Colonic mucosa (tissue), 4 donors: ENCODE results near the gene PAN3. TPM values are rescaled to one million over a fixed set of nuclear protein-coding genes. Genes with fewer than 3 reads are reported as not detected.

Experiments
- DNase-seq: peaks from one replicate; pipeline ENCODE4 v3.0.0-alpha.2; 2020
- H3K27ac ChIP-seq: fragments of 200-600 bp; one replicate; pipeline ENCODE4 v1.8.0; 2021
- H3K27me3 ChIP-seq: fragments of 200-600 bp; one replicate; pipeline ENCODE4 v1.8.0; 2021
- H3K36me3 ChIP-seq: fragments of 200-600 bp; one replicate; pipeline ENCODE4 v1.8.0; 2021
- H3K4me1 ChIP-seq: fragments of 200-600 bp; one replicate; pipeline ENCODE4 v1.8.0; 2021; ENCODE audit warnings: mild to moderate bottlenecking
- H3K4me3 ChIP-seq: fragments of 200-600 bp; one replicate; pipeline ENCODE4 v1.8.0; 2021
- H3K9ac ChIP-seq, 2 donors: one replicate each; pipeline ENCODE4 v1.7.0; 2013; ENCODE audit warnings: control low read depth in 2 of 2, low read depth in 2 of 2, low read length in 2 of 2
- H3K9me3 ChIP-seq: fragments of 200-600 bp; one replicate; pipeline ENCODE4 v1.8.0; 2021
- CTCF ChIP-seq: fragments of 200-600 bp; IDR thresholded peaks from one replicate; pipeline ENCODE4 v1.8.0; 2022; ENCODE audit warnings: antibody characterized with exemption, mild to moderate bottlenecking
- intact Hi-C: fragments of 100-400 bp; cut with DNase I; formaldehyde crosslinking; loops from one replicate; pipeline ENCODE4 v1.14.1; 2022
- total RNA-seq, 2 donors: library from RNA; stranded (reverse); fragmentation: NEBNext Ultra II Directional in 1 of 2; extraction: Animal tissue kit (Norgen Biotek cat#: 25700) in 1 of 2; gene quantifications; one replicate each; pipeline ENCODE4 v1.2.1, GENCODE V29; 2021
- donor health status: healthy.
- donor health status: DM: no; HTN: no; CAD: no.
- donor health status: DM: no; HTN: no; CAD: no.

Gene PAN3
- total RNA-seq, 2 donors from 2014 or later = 29.3 to 38.7 TPM

DNA sequence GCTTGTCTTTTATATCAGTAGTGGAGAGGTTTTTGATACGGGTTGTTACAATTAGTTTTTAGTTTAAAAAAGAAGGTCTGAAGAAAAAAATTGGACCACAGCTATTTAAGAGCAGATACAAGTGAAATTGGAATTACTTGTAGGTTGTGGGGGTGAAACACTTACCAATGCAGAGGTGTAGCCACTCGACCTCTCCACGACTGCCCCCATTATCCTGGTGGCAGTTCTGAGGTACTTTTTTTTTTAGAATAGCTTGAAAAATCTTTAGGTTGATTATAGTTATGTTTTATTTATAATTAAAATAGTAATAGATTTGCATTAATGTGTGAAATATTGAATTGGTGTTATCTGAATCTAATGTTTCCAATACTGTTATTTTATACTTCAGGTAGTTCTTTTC is 60.7 kb downstream of the PAN3 start:
- H3K9ac ChIP-seq = no peak overlapping the region
- no peaks in the 10 kb centered on the region for H3K27me3 ChIP-seq
- no peaks in the 10 kb centered on the region for H3K36me3 ChIP-seq
- DNase-seq = no peak
- intact Hi-C loops = no loop called here
- no peak overlapping the region for H3K4me3 ChIP-seq
- no peak overlapping the region for H3K27ac ChIP-seq
- H3K4me1 ChIP-seq = no peaks in the 10 kb centered on the region
- no peak for TF ChIP-seq CTCF
- no peaks in the 10 kb centered on the region for H3K9me3 ChIP-seq

GRCh38 chr13:28204043-28204442 is 65.7 kb downstream of the PAN3 start:
- no peaks in the 10 kb centered on the region for H3K9me3 ChIP-seq
- no peak for TF ChIP-seq CTCF
- no peak overlapping the region for H3K4me3 ChIP-seq
- intact Hi-C loops = no loop called here
- H3K27me3 ChIP-seq = no peaks in the 10 kb centered on the region
- H3K9ac ChIP-seq = no peak overlapping the region
- no peak overlapping the region for H3K27ac ChIP-seq
- no peaks in the 10 kb centered on the region for H3K4me1 ChIP-seq
- no peak for DNase-seq
- H3K36me3 ChIP-seq = no peaks in the 10 kb centered on the region

GRCh38 chr13:28204690-28205443 is 66.5 kb downstream of the PAN3 start:
- TF ChIP-seq CTCF = no peak
- no peaks in the 10 kb centered on the region for H3K36me3 ChIP-seq
- no peaks in the 10 kb centered on the region for H3K4me1 ChIP-seq
- intact Hi-C loops = no loop called here
- H3K9me3 ChIP-seq = no peaks in the 10 kb centered on the region
- no peak for DNase-seq
- no peaks in the 10 kb centered on the region for H3K27me3 ChIP-seq
- H3K4me3 ChIP-seq = no peak overlapping the region
- H3K27ac ChIP-seq = no peak overlapping the region
- no peak overlapping the region for H3K9ac ChIP-seq

DNA sequence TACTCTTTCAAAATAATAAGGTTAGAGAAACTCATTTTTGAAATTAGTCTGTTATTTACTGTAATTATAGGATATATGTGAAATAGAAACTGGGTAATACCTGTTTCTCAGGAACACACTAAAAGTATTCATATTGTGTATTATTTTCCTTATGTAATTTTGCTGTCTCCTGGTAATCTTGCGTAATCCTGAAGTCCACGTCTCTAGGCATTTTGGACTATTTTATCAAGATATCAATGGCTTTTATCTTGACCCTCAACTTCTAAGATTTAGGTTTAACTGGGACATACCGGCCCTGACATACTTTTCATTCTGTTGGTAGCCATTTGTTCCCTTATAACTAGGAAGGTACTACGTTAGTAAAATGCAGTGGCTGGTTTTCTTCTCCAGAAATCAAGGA is 80.3 kb downstream of the PAN3 start:
- TF ChIP-seq CTCF = no peak
- DNase-seq = no peak
- Histone ChIP-seq H3K4me1 (no peaks in the 10 kb centered on the region), H3K9me3 (no peaks in the 10 kb centered on the region), H3K9ac (no peak overlapping the region), H3K27ac (no peak overlapping the region), H3K27me3 (no peaks in the 10 kb centered on the region), H3K4me3 (no peak overlapping the region), H3K36me3 (no peaks in the 10 kb centered on the region)
- intact Hi-C loops = no loop called here

- H3K36me3 ChIP-seq = no peaks in the 10 kb centered on the region
- no peaks in the 10 kb centered on the region for H3K27me3 ChIP-seq
- H3K4me1 ChIP-seq = no peaks in the 10 kb centered on the region
- no peaks in the 10 kb centered on the region for H3K9me3 ChIP-seq
- no peak overlapping the region for H3K9ac ChIP-seq
- intact Hi-C loops = no loop called here
- DNase-seq = no peak
- H3K27ac ChIP-seq = no peak overlapping the region
- no peak for TF ChIP-seq CTCF
- no peak overlapping the region for H3K4me3 ChIP-seq
Observed at GRCh38 chr13:28219408-28220099, 81.2 kb downstream of the PAN3 start.
